H1 (cell line): Measurements from ENCODE around the gene DOCK3. TPM values are rescaled to one million over a fixed set of nuclear protein-coding genes. Genes with fewer than 3 reads are reported as not detected.

ENCODE experiments used
- CEBPB ChIP-seq: IDR thresholded peaks from 2 replicates; pipeline ENCODE4 v1.6.1; 2012; ENCODE audit warnings: low read depth, low read length
- RBBP5 ChIP-seq: IDR thresholded peaks from 2 replicates; pipeline ENCODE4 v1.7.1; 2012; ENCODE audit warnings: low read depth, mild to moderate bottlenecking, inconsistent platforms, low read length, moderate library complexity, borderline replicate concordance
- polyA plus RNA-seq, 7 experiments: library from polyadenylated mRNA; depleted of rRNA in 3 of 7; stranded (reverse) in 5 of 7; unstranded in 2 of 7; fragments of >200 nt in 5 of 7; fragments of 200-250 nt in 2 of 7; gene quantifications; 1 replicate in 5 of 7; 2 replicates in 1 of 7; 4 replicates in 1 of 7; pipeline versions ENCODE4 v1.2.1 to v1.2.3, GENCODE V29; 2011 to 2013; ENCODE audit warnings: missing spikeins in 2 of 7, mixed read lengths in 2 of 7
- total RNA-seq: library from RNA; stranded (reverse); fragmentation: NEBNext Ultra II Directional; extraction: Animal tissue kit (Norgen Biotek cat#: 25700); gene quantifications from 2 replicates; pipeline ENCODE4 v1.2.1, GENCODE V29; 2021

Gene DOCK3
- total and polyA plus RNA-seq, 2 of the 8 experiments (the other 6 are each of a cell fraction or from before 2014, with no cell fraction given), result 2.7 to 5.0 TPM

DNA sequence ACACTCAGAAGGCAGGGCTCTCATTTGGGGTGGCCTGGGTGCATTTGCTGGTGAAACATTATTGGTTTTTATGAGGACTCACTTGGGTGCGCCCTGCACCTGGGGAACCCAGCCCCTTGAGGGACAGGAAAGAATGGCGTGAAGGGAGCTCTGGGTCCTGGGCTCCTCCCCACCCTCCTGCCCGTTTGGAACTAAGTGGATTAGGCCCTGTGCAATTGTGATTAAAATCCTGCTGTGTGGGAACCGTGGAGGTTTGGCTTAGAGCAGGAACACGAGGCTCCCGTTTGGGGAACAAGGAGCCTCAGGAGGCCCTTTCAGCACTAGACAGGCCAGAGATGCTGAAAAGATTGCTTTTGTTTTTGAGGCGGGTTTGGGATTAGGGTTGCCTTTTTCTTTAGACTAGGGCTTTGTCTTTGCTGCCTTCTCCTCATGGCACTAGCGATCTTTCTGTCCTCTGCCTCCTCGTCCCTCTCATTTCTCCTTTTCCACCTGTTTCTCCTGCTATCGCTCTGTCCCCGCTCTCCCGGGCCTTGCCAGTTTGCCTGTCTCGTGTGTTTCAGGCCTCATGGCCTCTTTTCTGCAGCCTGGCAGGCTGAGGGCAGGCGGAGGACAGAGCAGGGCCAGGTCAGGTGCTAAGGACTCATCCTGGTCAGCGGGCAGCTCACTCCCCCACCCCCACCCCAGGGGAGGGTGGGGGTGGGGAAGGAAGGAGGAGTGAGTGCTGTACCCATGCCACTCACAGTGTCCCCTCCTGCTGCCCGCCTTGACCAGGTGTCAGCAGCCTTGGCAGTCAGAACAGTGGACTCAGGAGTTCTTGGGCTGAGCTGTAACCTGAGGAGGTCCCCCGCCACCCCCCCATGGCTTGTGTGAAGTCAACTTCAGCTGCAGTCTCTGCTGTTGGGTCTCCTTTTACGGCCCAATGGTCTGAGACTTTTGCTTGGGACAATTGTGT, 49.2 kb upstream of the DOCK3 start (continued):
- TF ChIP-seq CEBPB (no peak), RBBP5 (no peak)
